ENCODE results near the gene KCNH2.
A peak's percentile ranks its signal among the peaks of the same experiment; 100 is the strongest.

The KCNH2 gene

GRCh38 chr7:150939466-150939865 is 38.7 kb downstream of the KCNH2 start:
- no peak for FAIRE-seq
- DNase-seq (ENCODE audit: insufficient read length, low spot score): no peak

GRCh38 chr7:150939052-150939451 is 39.1 kb downstream of the KCNH2 start:
- FAIRE-seq (no peak), DNase-seq (ENCODE audit: insufficient read length, low spot score) (no peak)

DNA sequence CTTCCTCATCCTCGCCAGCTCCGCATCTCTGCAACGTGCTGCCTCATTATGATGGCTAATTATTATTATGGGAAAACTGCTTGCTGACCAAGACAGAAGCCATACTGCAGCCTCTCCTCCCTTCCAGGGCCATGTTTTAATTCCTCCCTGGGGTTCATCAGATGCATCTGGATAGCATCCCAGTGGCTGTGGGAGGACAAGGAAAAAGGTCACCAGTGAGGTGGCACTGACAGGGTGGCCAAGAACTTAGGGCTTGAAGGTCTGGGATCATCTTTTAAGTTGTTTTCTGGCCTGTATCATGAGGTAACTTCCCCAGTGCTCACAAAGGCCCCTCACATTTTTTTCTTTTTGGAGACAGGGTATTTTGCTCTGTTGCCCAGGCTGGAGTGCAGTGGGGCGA is 39.6 kb downstream of the KCNH2 start:
- FAIRE-seq (no peak), DNase-seq (ENCODE audit: insufficient read length, low spot score) (no peak)

DNA sequence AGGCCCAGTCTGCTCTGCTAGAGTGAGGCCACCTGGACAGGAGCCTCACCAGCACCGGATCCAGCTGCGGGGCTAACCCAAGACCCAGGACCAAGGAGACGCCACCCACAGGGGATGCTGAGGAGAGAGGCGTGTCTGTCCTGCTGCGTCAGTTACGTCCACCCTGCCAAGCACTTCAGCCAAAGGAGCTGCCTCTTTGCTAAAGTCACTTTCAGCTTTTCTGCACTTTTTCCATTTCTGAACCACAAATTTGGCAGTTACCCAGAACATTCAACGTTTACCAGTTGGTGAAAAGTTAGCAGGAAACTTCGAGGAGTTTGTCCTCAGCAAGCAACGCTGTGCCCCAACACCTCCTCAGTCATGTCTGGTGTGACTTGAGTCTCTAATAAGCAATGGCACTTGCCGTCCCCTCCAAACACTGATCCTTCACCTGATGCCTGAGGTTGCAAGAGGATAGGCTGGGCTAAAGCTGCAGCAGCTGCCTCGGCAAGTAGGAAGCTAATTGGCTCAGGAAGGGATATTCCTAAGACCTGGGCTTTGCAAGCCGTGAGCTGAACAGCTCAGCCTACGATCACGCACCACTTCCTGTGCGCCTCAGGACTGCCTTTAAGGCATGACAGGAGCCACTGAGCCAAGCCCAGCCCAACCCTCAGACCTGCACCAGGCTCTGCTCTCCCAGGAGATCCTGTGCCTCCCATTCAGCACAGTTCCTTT is 40.1 kb downstream of the KCNH2 start:
- FAIRE-seq (no peak), DNase-seq (ENCODE audit: insufficient read length, low spot score) (peak; percentile 10)

- FAIRE-seq (no peak), DNase-seq (ENCODE audit: insufficient read length, low spot score) (no peak)
Measured at GRCh38 chr7:150936018-150936417, 42.1 kb downstream of the KCNH2 start.

DNA sequence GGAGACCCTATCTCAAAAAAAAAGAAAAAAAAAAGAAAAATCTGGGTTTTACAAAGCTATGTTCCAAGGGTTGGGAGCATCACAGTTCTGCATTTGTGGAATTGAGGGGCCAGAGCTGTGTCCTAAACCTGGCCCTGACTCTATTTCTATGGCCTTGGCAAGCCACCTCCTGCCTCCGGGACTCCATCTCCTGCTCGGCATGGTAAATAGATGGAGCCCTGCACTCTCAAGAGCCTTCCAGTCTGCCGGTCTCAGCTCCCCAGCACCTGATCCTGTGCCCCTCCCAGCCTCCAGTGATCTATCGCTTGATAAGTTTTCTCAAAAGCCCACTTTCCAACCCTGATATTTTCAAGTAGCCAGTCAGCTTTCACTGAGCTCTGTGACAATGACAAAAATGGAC is 43.0 kb downstream of the KCNH2 start:
- DNase-seq (ENCODE audit: insufficient read length, low spot score): no peak
- FAIRE-seq: no peak

DNA sequence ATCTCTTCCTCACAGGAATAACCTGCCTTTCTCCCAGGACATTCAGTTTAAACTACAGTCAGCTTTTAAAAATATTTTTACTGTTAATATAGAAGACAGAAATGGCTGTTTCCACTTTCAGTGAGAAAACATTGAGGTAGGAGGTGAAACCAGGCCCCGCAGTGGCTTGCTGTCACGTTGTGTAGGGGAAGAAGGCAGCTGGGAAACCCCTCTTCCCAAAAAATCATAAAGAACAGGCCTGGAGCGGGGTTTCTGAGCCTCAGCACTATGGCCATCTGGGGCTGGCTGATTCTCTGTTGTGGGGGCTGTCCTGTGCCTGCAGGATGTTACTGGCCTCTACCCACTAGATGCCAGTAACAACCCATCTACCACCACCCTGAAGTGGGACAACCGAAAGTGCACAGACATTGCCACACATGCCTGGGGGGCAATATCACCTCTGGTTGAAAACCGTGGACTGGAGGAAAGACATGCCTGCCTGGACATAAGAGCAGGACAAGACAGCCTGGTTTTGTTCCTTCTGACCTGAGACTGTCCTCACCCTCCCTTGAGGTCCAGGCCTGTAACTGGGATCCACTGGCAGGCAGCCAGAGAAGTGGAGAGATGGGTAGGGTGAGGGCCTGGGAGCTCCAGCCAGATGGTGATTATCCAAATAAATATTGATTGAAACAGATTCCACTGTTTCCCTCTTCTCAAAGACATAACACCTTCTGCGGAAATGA is 43.9 kb downstream of the KCNH2 start:
- DNase-seq (ENCODE audit: insufficient read length, low spot score): no peak
- FAIRE-seq: no peak

DNA sequence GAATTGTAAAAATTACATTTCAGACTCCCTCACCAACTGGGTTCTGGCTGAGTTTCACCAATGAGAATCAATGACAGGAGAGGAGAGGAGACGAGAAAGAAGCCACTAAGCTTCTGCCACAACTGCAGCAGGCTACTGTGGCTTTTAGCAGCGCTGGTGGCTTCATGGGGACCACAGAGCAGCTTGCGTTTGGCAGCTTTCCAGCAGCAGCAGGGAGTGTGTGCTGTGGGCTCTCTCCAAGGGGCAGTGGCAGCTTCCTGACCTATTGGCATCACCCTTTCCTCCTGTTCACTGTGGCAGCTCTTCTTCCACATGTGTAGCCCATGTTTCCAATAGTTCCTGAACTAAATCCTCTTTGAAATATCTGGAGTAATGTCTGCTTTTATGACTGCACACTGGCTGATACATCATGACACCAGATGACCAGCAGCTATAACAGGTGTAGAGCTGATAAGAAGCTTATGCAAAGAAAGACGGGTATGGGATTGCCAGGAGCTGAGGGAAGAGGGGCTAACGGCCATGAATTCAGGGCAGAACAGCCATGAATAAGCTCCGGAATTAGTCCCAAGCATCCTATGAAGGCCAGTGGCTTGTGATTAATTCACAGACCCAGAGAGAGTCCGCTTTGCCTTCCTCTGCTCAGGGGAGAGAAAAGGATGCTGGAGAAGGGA is 46.8 kb downstream of the KCNH2 start:
- FAIRE-seq: no peak
- no peak for DNase-seq (ENCODE audit: insufficient read length, low spot score)

DNA sequence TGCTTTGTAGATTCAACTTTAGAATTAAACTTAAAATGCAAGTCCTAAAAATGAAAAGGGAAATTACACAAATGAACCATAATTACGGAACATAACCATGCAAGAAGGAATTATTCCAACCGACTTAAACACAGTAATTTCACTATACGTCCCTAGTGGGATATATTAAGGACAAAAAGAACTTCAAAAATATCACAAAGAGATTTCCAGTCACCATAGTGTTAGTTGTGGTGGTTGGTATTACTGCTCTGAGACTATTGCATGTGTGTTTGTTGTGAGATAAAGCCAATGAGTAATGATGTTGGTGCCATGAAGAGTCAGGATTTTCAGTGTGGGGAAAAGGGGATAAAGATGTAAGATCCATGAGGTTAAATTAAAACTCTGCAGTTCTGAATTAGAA is 49.6 kb downstream of the KCNH2 start:
- DNase-seq (ENCODE audit: insufficient read length, low spot score): no peak
- no peak for FAIRE-seq

- no peak for DNase-seq (ENCODE audit: insufficient read length, low spot score)
- FAIRE-seq: no peak
Measured at GRCh38 chr7:150927956-150928344, 50.2 kb downstream of the KCNH2 start.

DNA sequence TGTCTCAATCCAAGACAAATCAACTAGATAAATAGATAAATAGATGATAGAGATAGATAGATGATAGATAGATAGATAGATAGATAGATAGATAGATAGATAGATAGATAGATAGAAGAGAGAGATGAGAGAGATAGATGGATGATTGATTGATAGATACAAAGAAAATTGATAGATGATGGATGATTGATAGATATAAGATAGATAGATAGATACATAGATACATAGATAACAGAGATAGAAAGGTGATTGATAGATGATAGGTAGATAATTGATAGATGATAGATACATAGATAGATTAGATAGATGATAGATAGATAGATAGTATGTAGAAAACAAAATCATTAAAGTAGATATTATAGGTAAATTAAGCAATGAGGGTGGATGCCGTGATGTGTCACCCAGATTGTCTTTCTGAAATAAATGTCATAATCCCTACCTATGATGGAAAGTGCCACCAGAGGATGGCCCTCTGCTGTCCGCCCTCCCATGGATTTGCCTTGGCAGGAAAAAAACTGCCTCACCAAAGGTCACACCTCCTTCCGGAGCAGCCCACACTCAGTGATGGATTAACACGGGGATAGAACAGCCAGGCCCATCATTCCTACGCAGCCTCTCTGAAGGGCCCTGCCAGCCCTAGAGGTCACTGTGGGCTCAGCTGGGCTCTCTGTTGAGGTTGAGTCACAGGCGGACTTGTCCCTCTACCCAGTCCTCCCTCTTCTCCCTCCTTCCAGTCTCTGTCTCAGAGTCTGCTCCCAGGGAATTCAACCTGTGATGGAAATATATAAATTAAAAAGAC is 50.8 kb downstream of the KCNH2 start:
- no peak for FAIRE-seq
- DNase-seq (ENCODE audit: insufficient read length, low spot score): no peak

- no peak for DNase-seq (ENCODE audit: insufficient read length, low spot score)
- no peak for FAIRE-seq
Measured at GRCh38 chr7:150926066-150926465, 52.1 kb downstream of the KCNH2 start.

DNA sequence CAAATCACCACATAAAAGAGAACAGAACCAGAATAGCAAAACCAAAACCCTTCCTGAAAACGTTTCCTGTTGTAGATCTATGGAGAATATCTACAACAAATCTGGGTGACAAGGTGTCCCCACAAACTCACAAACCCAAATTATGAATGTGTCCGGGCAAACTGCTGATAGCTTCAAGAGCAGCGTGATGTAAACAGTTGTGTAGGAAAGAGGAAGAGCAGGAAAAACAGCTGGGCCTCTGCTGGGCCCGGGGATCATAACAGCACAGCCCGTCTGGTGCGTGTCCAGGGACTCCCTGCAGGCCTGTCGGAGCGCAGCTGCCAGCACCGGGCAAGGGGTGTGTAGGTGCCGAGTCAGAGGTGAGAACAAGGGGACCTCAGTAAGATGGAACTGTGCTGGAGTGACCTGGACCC is 53.7 kb downstream of the KCNH2 start:
- no peak for FAIRE-seq
- no peak for DNase-seq (ENCODE audit: insufficient read length, low spot score)

- no peak for DNase-seq (ENCODE audit: insufficient read length, low spot score)
- FAIRE-seq: no peak
Measured at GRCh38 chr7:150923802-150924201, 54.3 kb downstream of the KCNH2 start.

- FAIRE-seq (no peak), DNase-seq (ENCODE audit: insufficient read length, low spot score) (peak; percentile 32)
Measured at GRCh38 chr7:150923196-150923595, 54.9 kb downstream of the KCNH2 start.

DNA sequence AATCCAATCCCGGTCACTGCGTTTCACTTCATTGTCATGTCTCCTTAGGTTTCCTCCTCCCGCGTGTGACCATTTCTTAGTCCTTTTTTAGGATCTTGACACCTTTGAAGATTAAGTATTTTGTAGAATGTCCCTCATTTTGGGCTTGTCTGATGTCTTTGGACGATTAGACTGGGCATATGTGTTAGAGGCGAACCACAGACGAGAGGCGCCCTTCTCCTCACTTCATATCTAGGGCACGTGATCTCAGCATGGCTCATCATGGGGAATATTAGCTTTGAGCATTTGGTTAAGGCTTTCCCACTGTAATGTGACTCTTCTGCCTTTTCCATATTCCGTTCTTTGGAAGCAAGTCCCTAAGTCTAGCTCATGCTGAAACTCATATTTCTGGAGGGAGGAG is 59.0 kb downstream of the KCNH2 start:
- DNase-seq (ENCODE audit: insufficient read length, low spot score) (no peak), FAIRE-seq (no peak)

GRCh38 chr7:150918378-150918777 is 59.7 kb downstream of the KCNH2 start:
- FAIRE-seq: no peak
- no peak for DNase-seq (ENCODE audit: insufficient read length, low spot score)

DNA sequence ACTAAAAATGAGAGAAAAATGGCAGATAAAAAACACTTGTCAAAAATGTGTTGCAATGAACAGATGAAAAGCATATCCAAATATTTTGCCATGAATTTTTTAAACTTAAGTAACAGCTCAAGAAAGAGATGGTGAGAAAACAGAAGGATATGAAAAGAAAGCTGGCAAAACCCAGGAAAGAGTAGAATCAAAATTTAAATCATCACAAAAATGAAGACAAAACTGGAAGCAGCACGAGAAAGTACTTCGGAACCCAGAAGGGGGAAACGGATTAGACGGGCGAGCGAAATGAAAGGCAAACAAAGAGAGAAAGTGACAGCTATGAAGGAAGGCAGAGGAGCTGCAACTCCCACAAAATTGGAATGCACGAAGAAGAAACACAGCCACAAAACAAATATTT is 60.2 kb downstream of the KCNH2 start:
- no peak for DNase-seq (ENCODE audit: insufficient read length, low spot score)
- FAIRE-seq: no peak

DNA sequence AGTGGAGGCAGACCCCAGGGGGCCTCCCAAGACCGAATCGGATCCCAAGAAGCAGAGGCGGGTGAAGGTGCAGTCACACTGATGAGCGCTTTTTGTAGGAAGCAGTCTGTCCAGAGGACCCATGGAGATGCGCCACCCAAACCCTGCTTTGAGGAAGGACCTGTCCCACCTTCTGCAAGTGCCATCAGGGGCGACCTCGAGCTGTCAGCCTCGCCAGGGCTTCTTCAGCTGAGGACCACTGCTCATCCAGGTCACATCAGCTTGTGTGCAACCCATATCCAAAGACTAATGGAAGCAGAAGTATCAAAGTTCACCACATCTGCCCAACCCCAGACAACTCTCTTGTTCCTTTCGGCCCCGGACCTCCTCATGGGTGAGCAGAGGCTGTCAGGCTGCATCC is 61.5 kb downstream of the KCNH2 start:
- DNase-seq (ENCODE audit: insufficient read length, low spot score): no peak
- no peak for FAIRE-seq

GRCh38 chr7:150914966-150915365 is 63.2 kb downstream of the KCNH2 start:
- DNase-seq (ENCODE audit: insufficient read length, low spot score): no peak
- FAIRE-seq: no peak

DNA sequence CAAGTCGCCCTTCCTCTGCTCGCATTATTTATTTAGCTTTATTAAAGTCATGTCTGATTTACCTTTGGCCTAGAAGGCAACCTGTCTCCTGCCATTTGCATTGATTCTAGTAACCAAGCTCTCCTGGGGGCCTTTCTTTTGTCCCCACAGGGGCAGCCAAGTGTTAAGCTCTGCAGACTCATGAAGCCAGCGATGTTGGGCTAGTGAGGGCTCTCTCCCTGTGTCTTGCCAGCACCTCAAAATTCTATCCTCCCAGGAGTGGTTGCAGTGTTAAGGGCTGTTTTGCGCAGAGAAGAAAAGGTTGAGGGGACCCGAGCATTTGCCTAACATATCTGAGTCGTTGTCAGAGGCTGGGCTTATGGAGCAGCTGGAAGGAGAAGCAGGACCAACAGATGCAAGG is 63.9 kb downstream of the KCNH2 start:
- FAIRE-seq: no peak
- no peak for DNase-seq (ENCODE audit: insufficient read length, low spot score)

All from HTR-8/SVneo (cell line).